ENCODE data around the gene STH.

STH gene

DNA sequence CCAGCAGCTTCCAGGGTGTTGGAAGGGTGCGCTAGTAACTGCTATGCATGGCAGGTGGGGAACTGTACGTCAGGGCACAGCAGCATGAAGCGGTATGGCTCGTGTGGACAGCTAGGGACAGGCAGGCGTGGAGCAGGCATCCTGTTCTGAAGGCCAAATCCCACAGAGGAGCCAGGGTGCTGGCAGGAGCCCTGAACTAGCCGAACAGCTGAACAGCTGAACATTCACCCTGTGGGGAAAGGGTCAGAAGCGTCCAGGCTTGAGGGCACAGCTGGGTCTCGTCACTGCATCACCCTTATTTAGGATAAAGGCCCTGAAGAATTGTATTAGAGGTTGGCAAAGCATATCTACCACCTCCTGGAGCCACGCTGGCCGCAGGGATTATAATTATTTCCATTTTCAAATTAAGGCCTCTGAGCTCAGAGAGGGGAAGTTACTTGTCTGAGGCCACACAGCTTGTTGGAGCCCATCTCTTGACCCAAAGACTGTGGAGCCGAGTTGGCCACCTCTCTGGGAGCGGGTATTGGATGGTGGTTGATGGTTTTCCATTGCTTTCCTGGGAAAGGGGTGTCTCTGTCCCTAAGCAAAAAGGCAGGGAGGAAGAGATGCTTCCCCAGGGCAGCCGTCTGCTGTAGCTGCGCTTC, 3.3 kb upstream of the STH start:
- TF ChIP-seq, protein P1, sequence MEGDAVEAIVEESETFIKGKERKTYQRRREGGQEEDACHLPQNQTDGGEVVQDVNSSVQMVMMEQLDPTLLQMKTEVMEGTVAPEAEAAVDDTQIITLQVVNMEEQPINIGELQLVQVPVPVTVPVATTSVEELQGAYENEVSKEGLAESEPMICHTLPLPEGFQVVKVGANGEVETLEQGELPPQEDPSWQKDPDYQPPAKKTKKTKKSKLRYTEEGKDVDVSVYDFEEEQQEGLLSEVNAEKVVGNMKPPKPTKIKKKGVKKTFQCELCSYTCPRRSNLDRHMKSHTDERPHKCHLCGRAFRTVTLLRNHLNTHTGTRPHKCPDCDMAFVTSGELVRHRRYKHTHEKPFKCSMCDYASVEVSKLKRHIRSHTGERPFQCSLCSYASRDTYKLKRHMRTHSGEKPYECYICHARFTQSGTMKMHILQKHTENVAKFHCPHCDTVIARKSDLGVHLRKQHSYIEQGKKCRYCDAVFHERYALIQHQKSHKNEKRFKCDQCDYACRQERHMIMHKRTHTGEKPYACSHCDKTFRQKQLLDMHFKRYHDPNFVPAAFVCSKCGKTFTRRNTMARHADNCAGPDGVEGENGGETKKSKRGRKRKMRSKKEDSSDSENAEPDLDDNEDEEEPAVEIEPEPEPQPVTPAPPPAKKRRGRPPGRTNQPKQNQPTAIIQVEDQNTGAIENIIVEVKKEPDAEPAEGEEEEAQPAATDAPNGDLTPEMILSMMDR (IDR thresholded peaks at IDR 0.05; ENCODE audit: unreplicated experiment in 3 of 3) = no peak
- H3K27me3 Mint-ChIP-seq (ENCODE audit: low read depth) = peaks cover 6% of the 10 kb centered on the region
- no peak overlapping the region for H3K27ac Mint-ChIP-seq
- no peak overlapping the region for H3K4me3 Mint-ChIP-seq
- H3K9me3 Mint-ChIP-seq = no peaks in the 10 kb centered on the region
- H3K4me1 Mint-ChIP-seq = peaks cover 14% of the 10 kb centered on the region
- H3K36me3 Mint-ChIP-seq (ENCODE audit: low read depth) = no peaks in the 10 kb centered on the region

- H3K9me3 Mint-ChIP-seq = no peaks in the 10 kb centered on the region
- no peaks in the 10 kb centered on the region for H3K36me3 Mint-ChIP-seq (ENCODE audit: low read depth)
- no peak overlapping the region for H3K27ac Mint-ChIP-seq
- no peak overlapping the region for H3K4me3 Mint-ChIP-seq
- H3K27me3 Mint-ChIP-seq (ENCODE audit: low read depth) = peaks cover 7% of the 10 kb centered on the region
- H3K4me1 Mint-ChIP-seq = peaks cover 14% of the 10 kb centered on the region
- TF ChIP-seq, protein P1 (IDR thresholded peaks at IDR 0.05; ENCODE audit: unreplicated experiment in 3 of 3) = no peak
Measured at GRCh38 chr17:45996282-45996937, 2.6 kb upstream of the STH start.

GRCh38 chr17:45997166-45997565, 1.9 kb upstream of the STH start:
- Mint-ChIP-seq H3K4me1 (peaks cover 14% of the 10 kb centered on the region), H3K36me3 (ENCODE audit: low read depth) (no peaks in the 10 kb centered on the region), H3K27me3 (ENCODE audit: low read depth) (peaks cover 7% of the 10 kb centered on the region), H3K9me3 (no peaks in the 10 kb centered on the region), H3K27ac (no peak overlapping the region), H3K4me3 (no peak overlapping the region)
- TF ChIP-seq, protein P1 (IDR thresholded peaks at IDR 0.05; ENCODE audit: unreplicated experiment in 3 of 3) = no peak

- Mint-ChIP-seq H3K36me3 (ENCODE audit: low read depth) (no peaks in the 10 kb centered on the region), H3K9me3 (no peaks in the 10 kb centered on the region), H3K27ac (no peak overlapping the region), H3K27me3 (ENCODE audit: low read depth) (peaks cover 10% of the 10 kb centered on the region), H3K4me3 (no peak overlapping the region), H3K4me1 (peaks cover 14% of the 10 kb centered on the region)
- TF ChIP-seq, protein P1 (IDR thresholded peaks at IDR 0.05; ENCODE audit: unreplicated experiment in 3 of 3) = no peak
Measured at GRCh38 chr17:45997624-45998023, 1.4 kb upstream of the STH start.

DNA sequence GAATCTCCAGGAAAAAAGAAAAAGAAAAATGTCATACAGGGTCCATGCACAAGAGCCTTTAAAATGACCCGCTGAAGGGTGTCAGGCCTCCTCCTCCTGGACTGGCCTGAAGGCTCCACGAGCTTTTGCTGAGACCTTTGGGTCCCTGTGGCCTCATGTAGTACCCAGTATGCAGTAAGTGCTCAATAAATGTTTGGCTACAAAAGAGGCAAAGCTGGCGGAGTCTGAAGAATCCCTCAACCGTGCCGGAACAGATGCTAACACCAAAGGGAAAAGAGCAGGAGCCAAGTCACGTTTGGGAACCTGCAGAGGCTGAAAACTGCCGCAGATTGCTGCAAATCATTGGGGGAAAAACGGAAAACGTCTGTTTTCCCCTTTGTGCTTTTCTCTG, 845 bp downstream of the STH start:
- Mint-ChIP-seq H3K4me3 (no peak overlapping the region), H3K36me3 (ENCODE audit: low read depth) (no peaks in the 10 kb centered on the region), H3K27me3 (ENCODE audit: low read depth) (peaks cover 12% of the 10 kb centered on the region), H3K27ac (no peak overlapping the region), H3K9me3 (no peaks in the 10 kb centered on the region), H3K4me1 (peaks cover 5% of the 10 kb centered on the region)
- TF ChIP-seq, protein P1 (IDR thresholded peaks at IDR 0.05; ENCODE audit: unreplicated experiment in 3 of 3) = no peak

- Mint-ChIP-seq H3K4me1 (peaks cover 3% of the 10 kb centered on the region), H3K27me3 (ENCODE audit: low read depth) (peaks cover 12% of the 10 kb centered on the region), H3K36me3 (ENCODE audit: low read depth) (no peaks in the 10 kb centered on the region), H3K27ac (no peak overlapping the region), H3K4me3 (no peak overlapping the region), H3K9me3 (no peaks in the 10 kb centered on the region)
- TF ChIP-seq, protein P1 (IDR thresholded peaks at IDR 0.05; ENCODE audit: unreplicated experiment in 3 of 3) = no peak
Measured at GRCh38 chr17:46000292-46000691, 1.2 kb downstream of the STH start.
